COLO668 (cell line): ENCODE results near the gene MYCL.
A peak's percentile ranks its signal among the peaks of the same experiment; 100 is the strongest.
"Not testable (repeated sequence)": the region's sequence is repeated elsewhere in the genome, so short reads cannot be mapped to it uniquely, and the experiment has no call there.

Experiments used
- DNase-seq: peaks from one replicate; lab custom pipeline; 2025; ENCODE audit not compliant: unreplicated experiment; lab: John Stamatoyannopoulos, UW

Gene MYCL

GRCh38 chr1:39892601-39893595, 8.8 kb downstream of the MYCL start:
- DNase-seq, result peak; percentile 100

GRCh38 chr1:39890880-39891279, 10.8 kb downstream of the MYCL start:
- no peak for DNase-seq

GRCh38 chr1:39890273-39890672, 11.4 kb downstream of the MYCL start:
- DNase-seq, result no peak

- no peak for DNase-seq
Measured at GRCh38 chr1:39886757-39887231, 14.9 kb downstream of the MYCL start.

GRCh38 chr1:39885516-39885915, 16.2 kb downstream of the MYCL start:
- no peak for DNase-seq

GRCh38 chr1:39882152-39882551, 19.6 kb downstream of the MYCL start:
- no peak for DNase-seq

- DNase-seq, result no peak
Measured at GRCh38 chr1:39877980-39878956, 23.4 kb downstream of the MYCL start.

GRCh38 chr1:39877231-39877778, 24.4 kb downstream of the MYCL start:
- no peak for DNase-seq

- DNase-seq, result no peak
Measured at GRCh38 chr1:39876144-39876543, 25.6 kb downstream of the MYCL start.

- no peak for DNase-seq
Measured at GRCh38 chr1:39872698-39873097, 29.0 kb downstream of the MYCL start.

GRCh38 chr1:39871796-39872195, 29.9 kb downstream of the MYCL start:
- DNase-seq, result no peak

GRCh38 chr1:39871043-39871442, 30.7 kb downstream of the MYCL start:
- DNase-seq, result not testable (repeated sequence)

- DNase-seq, result not testable (repeated sequence)
Measured at GRCh38 chr1:39869538-39870112, 32.1 kb downstream of the MYCL start.

GRCh38 chr1:39866767-39867166, 35.0 kb downstream of the MYCL start:
- no peak for DNase-seq

- DNase-seq, result no peak
Measured at GRCh38 chr1:39865762-39866161, 36.0 kb downstream of the MYCL start.

GRCh38 chr1:39863177-39863576, 38.5 kb downstream of the MYCL start:
- no peak for DNase-seq

GRCh38 chr1:39861003-39861402, 40.7 kb downstream of the MYCL start:
- no peak for DNase-seq

GRCh38 chr1:39859859-39860812, 41.6 kb downstream of the MYCL start:
- DNase-seq, result no peak

- DNase-seq, result no peak
Measured at GRCh38 chr1:39858315-39858714, 43.4 kb downstream of the MYCL start.
